GM18508 (cell line): ENCODE data around the gene SIN3B.
"Not testable (repeated sequence)": the region's sequence is repeated elsewhere in the genome, so short reads cannot be mapped to it uniquely, and the experiment has no call there.

Source experiments
- ATAC-seq: cut with Tn5 transposase; IDR thresholded peaks from one replicate; pipeline ENCODE4 v1.9.1; 2021; ENCODE audit warnings: moderate number of reproducible peaks; ENCODE audit not compliant: insufficient read depth, unreplicated experiment

SIN3B gene

GRCh38 chr19:16829010-16829821 lies at the start of gene SIN3B:
TSS of gene SIN3B (plus strand) at chr19:16829398. CDS start at chr19:16829421, 23 bp downstream.
- no peak for ATAC-seq

GRCh38 chr19:16779539-16780163 lies 49.5 kb upstream of the SIN3B start:
- ATAC-seq, result no peak

GRCh38 chr19:16782719-16783118 lies 46.5 kb upstream of the SIN3B start:
- no peak for ATAC-seq

GRCh38 chr19:16788479-16788878 lies 40.7 kb upstream of the SIN3B start:
- ATAC-seq, result no peak

- ATAC-seq, result no peak
Observed at GRCh38 chr19:16789238-16789637, 40.0 kb upstream of the SIN3B start.

GRCh38 chr19:16790051-16790450 lies 39.1 kb upstream of the SIN3B start:
- ATAC-seq, result no peak

- ATAC-seq, result no peak
Observed at GRCh38 chr19:16791942-16792341, 37.3 kb upstream of the SIN3B start.

- ATAC-seq, result no peak
Observed at GRCh38 chr19:16794456-16795441, 34.4 kb upstream of the SIN3B start.

GRCh38 chr19:16795731-16796130 lies 33.5 kb upstream of the SIN3B start:
- no peak for ATAC-seq

GRCh38 chr19:16797876-16798275 lies 31.3 kb upstream of the SIN3B start:
- ATAC-seq, result no peak

GRCh38 chr19:16798326-16798725 lies 30.9 kb upstream of the SIN3B start:
- not testable (repeated sequence) for ATAC-seq

- no peak for ATAC-seq
Observed at GRCh38 chr19:16799740-16800139, 29.5 kb upstream of the SIN3B start.

- ATAC-seq, result no peak
Observed at GRCh38 chr19:16801600-16802013, 27.6 kb upstream of the SIN3B start.

GRCh38 chr19:16804176-16804575 lies 25.0 kb upstream of the SIN3B start:
- ATAC-seq, result no peak

- ATAC-seq, result no peak
Observed at GRCh38 chr19:16807549-16808284, 21.5 kb upstream of the SIN3B start.

GRCh38 chr19:16814526-16815100 lies 14.6 kb upstream of the SIN3B start:
- no peak for ATAC-seq

GRCh38 chr19:16820056-16820455 lies 9.1 kb upstream of the SIN3B start:
- no peak for ATAC-seq

GRCh38 chr19:16821081-16821480 lies 8.1 kb upstream of the SIN3B start:
- no peak for ATAC-seq

- no peak for ATAC-seq
Observed at GRCh38 chr19:16822648-16823047, 6.5 kb upstream of the SIN3B start.
